HL-60 (cell line): Measurements from ENCODE around the gene INA.

Source experiments
- POLR2AphosphoS5 ChIP-seq: IDR thresholded peaks from 2 replicates; pipeline ENCODE4 v1.6.1; 2012; ENCODE audit warnings: low read depth
- TF ChIP-seq, protein P1 (sequence below): IDR thresholded peaks from one replicate; pipeline ENCODE4 v1.5.1; 2011; ENCODE audit warnings: low read length, control low read depth, inconsistent platforms; ENCODE audit not compliant: insufficient read depth

DNA sequence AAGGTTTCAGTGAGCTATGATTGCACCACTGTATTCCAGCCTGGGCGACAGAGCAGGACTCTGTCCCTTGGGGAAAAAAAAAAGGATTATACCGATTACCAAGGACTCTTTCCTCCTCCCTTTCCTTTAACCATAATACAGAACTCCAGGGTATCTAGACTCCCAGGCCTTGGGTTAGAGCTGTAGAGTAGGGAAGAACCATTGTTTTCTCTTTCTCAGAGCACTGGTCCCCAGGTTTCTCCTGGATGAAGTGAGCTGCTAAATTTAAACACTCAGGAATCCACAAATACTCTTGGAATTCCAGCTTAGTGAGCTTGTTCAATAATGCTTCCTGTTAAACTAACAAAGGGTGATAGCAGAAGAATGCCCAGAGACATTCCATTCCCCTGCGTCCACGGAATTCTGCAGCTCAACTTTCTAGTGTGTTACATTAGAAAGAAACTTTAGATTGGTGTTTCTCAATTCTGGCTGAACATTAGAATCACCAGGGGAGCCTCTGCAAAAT, 45.8 kb upstream of the INA start:
- TF ChIP-seq, protein P1, sequence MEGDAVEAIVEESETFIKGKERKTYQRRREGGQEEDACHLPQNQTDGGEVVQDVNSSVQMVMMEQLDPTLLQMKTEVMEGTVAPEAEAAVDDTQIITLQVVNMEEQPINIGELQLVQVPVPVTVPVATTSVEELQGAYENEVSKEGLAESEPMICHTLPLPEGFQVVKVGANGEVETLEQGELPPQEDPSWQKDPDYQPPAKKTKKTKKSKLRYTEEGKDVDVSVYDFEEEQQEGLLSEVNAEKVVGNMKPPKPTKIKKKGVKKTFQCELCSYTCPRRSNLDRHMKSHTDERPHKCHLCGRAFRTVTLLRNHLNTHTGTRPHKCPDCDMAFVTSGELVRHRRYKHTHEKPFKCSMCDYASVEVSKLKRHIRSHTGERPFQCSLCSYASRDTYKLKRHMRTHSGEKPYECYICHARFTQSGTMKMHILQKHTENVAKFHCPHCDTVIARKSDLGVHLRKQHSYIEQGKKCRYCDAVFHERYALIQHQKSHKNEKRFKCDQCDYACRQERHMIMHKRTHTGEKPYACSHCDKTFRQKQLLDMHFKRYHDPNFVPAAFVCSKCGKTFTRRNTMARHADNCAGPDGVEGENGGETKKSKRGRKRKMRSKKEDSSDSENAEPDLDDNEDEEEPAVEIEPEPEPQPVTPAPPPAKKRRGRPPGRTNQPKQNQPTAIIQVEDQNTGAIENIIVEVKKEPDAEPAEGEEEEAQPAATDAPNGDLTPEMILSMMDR: no peak
- TF ChIP-seq POLR2AphosphoS5: no peak
